Stimulated activated naive CD4-positive, alpha-beta T cell (primary cell): ENCODE results near the gene BPI.
"Not testable (repeated sequence)": the region's sequence is repeated elsewhere in the genome, so short reads cannot be mapped to it uniquely, and the experiment has no call there.

ENCODE experiments used
- DNase-seq, 6 experiments: peaks; one replicate each; lab custom pipeline; 2025; lab: John Stamatoyannopoulos, UW

Gene BPI

DNA sequence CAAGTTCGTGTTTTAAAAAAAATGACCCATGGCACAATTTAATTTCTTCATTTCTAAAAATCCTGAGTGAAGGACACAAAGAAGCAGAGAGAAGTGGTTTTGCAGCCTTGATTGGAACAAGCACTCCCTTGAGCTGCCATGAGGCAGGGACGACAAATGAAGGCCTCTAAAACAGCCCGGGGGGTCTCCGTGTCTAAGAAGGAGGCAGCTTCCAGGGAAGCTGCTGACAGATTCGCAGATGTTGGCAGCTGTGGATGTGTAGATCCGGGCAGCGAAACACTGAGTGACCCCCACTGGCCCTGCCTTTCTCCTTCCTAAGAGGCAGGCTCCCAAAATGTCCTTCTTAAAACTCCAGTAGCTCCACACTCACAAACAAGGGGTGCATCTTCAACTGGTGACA, 32.8 kb downstream of the BPI start:
- no peak for DNase-seq

GRCh38 chr20:38337561-38338140, 33.7 kb downstream of the BPI start:
- DNase-seq = no peak

DNA sequence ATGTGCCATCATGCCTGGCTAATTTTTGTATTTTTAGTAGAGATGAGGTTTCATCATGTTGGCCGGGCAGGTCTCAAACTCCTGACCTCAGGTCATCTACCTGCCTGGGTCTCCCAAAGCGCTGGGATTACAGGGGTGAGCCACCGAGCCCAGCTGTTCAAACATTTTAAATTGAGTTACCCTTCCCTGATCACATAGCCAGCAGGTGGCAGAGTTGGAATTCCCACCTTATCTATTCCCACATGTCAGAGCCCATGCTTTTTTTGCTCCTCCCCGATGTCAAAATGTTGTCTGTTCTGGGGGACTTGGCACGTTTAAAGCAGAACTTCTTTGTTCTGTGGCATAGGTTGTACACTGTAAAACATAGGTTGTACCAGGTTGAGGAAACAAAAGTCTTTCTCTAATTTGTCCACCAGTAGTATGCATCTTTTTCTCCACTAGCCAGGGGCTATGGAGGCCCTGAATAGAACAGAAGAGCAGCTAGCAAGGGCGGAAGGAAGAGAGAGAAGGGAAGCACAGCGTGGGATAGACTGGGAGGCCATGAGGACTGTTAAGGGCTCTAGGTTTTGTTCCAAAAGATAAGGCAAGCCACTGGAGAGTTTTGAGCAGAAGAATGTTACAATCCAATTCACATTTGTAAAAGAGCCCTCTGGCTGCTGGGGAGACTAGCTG, 35.0 kb downstream of the BPI start:
- no peak for DNase-seq

DNA sequence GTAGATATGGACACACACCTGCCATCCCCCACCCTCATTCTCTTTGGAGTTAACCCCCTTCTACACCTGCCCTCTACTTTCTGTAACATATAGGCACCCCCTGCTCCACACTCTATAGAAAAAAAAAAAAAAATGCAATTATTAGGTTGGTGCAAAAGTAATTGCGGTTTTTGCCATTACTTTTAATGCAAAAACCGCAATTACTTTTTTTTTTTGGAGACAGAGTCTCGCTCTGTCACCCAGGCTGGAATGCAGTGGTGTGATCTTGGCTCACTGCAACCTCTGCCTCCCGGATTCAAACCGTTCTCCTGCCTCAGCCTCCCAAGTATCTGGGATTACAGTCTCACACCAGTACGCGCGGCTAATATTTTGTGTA, 35.6 kb downstream of the BPI start:
- DNase-seq = not testable (repeated sequence)

DNA sequence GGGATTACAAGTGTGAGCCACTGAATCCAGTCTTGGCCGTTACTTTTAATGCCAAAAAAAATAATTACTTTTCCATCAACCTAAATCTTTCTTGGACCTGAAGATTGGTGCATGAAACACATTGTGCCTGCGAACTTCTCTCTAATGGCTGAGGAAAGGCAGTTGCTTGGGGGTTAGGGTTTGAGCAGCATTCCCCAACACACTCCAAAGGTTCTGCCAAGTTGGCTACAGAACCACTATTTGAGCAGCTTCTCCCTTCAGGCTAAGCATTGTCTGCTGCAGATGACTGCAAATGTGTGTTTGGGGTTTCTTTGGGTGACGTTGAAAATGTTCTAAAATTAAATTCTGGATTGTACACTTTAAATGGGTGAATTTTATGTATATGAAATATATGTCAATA, 36.0 kb downstream of the BPI start:
- no peak for DNase-seq

- no peak for DNase-seq
These were observed 36.7 kb downstream of the BPI start for GRCh38 chr20:38340693-38341092.

DNA sequence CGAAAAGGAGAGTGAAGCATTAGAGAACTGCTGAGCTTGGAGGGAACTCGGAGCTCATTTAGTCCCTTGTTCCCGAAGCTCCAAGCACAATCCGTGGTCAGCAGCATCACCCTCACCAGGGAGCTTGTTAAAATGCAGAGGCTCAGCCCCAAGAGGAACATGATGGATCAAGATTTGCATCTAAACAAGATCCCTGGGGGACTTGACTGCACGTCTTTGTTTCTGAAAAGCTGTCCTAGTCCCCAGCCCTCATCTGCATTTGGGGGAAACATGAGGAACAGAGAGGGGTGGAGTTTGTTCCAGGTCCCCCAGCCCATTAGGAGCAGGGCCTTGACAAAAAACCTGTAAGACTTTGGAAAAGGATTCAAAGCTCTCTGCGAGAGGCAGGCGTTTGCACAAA, 38.3 kb downstream of the BPI start:
- no peak for DNase-seq

DNA sequence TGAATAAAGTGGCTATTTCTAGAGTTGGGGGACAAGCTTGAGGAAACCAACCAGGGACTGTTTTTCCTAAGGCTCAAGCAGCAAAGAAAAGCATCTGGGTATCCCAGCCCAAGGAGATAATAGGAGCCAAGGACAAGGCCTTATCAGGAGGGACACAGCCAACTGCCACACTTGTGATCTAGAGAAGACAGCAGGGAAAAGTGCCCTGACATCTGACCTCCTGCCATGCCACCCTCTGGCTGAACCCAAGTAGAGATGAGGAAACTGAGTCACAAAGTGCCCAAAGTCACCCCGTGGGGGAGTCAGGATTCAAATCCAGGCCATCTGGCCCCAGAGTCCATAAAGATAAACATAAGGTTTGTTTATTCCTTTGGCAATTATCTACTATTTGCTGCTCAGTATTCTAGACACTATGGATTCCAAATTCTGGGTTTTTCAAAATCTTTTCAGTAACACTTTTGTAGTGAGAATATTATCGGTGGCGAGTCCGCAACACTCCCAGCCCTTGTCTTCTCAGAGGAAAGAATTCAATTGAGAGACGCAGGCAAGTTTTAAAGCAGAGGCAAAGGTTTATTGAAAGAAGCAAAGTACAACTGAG, 38.9 kb downstream of the BPI start:
- no peak for DNase-seq

- DNase-seq = no peak
These were observed 39.6 kb downstream of the BPI start for GRCh38 chr20:38343311-38344106.

- no peak for DNase-seq
These were observed 40.2 kb downstream of the BPI start for GRCh38 chr20:38344107-38344701.

- DNase-seq = no peak
These were observed 41.7 kb downstream of the BPI start for GRCh38 chr20:38345643-38346042.

- no peak for DNase-seq
These were observed 42.3 kb downstream of the BPI start, which contains the start of gene LBP for GRCh38 chr20:38346247-38346651. LBP (plus strand) TSS chr20:38346482; CDS start chr20:38346517, 35 bp downstream.

- no peak for DNase-seq
These were observed 42.8 kb downstream of the BPI start for GRCh38 chr20:38346741-38347140.

- no peak for DNase-seq
These were observed 45.9 kb downstream of the BPI start for GRCh38 chr20:38349856-38350255.

- DNase-seq = no peak
These were observed 47.2 kb downstream of the BPI start for GRCh38 chr20:38350879-38351775.

DNA sequence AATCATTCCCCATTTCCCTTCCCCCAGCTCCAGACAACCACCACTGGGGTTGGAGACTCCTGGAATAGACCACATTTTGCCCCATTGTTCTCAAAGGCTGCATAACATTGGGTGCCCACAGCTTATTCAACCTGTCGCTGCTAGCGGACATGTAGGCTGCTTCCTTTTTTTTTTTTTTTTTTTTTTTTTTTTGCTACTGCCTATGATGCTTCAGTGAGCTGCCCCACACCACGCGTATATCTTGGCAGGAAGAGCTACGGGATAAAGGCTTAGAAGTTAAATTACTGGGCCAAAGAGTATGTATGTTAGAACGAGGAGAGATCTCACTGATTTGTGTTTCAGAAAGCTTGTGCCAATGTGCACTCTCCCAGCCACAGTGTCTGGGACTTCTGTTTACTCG, 49.4 kb downstream of the BPI start:
- DNase-seq = no peak

GRCh38 chr20:38354227-38354626, 50.3 kb downstream of the BPI start:
- DNase-seq = no peak

DNA sequence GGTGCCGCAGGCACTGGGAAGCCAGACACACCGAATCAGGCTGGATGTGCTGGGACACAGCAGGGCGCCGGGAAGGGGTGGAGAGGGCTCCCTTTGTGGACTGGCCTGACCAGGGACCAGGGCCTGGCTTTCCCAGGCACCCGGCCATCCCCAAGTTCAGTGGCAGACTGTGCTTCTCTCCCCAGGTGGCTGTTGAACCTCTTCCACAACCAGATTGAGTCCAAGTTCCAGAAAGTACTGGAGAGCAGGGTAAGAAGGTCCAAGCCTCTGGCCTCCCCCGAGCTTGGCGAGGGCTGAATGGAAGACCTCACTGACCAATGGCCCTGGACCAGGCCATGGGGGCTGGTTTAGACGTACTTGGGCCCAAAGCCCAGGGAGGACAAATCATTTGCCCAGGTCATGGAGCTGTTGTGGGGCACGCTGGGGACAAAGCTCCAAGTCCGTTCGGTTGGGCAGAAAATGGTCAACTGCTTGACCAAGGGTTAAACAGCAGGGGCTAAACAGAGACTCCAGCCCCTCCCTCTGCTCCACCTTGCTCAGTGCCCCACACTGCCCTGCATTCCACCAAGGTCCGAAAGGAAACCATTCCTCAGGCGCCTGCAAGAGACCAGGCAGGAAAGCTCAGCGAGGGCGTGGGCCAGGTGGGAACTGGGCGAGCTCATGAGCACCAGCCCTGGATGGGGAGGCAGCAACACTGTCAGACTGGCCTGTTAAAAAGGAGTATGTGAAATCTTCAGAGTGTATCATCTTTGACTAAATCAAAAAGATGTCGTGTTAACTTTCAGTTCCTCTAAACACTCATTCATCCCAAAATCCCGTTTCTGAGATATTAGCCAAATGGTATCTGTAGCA, 51.4 kb downstream of the BPI start:
- DNase-seq = no peak

- no peak for DNase-seq
These were observed 53.8 kb downstream of the BPI start for GRCh38 chr20:38357653-38358207.

DNA sequence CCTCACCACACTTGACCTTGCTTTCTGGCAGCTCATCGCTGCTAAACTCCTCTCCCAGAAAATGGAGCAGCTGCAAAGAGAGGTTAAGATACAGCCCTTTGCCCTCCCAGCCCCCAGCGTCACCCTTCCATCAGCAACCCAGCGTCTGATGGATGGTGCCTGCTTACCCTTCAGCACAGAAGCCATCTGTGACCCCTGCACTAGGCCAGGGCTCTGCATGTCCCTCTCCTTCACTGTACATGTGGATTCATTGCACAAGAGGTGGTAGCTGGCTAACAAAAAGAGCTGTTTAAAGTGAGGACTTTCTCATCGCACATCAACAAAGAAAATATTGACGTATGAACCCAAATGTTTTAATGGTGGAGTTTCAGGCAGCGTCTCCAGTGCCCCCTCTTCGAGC, 54.6 kb downstream of the BPI start:
- DNase-seq = no peak
